Left colon (tissue), 2 donors: Measurements from ENCODE around the gene MAG. TPM values are rescaled to one million over a fixed set of nuclear protein-coding genes. Genes with fewer than 3 reads are reported as not detected.

Experiments
- ATAC-seq: fragments of 200-7000 bp; cut with Tn5 transposase; one replicate; pipeline ENCODE4 v1.9.1; 2020; ENCODE audit warnings: mild to moderate bottlenecking, moderate library complexity
- DNase-seq, 2 donors: peaks; one replicate each; pipeline ENCODE4 v3.0.0-alpha.2; 2020
- intact Hi-C, 2 donors: fragments of 100-400 bp; cut with DNase I in 1 of 2; cut with micrococcal nuclease in 1 of 2; formaldehyde crosslinking; loops; one replicate each; pipeline versions ENCODE4 v1.11.2 to v1.14.0; 2022; cut with DNase I, micrococcal nuclease
- total RNA-seq, 2 donors: library from RNA; stranded (reverse); fragmentation: NEBNext Ultra II Directional; extraction: Animal tissue kit (Norgen Biotek cat#: 25700); gene quantifications; one replicate each; pipeline ENCODE4 v1.2.1, GENCODE V29; 2021
- donor health status: DM: no; HTN: no; CAD: no.
- donor health status: DM: yes; HTN: yes; CAD: no.

MAG gene
- total RNA-seq, 2 donors from 2014 or later, result not detected

DNA sequence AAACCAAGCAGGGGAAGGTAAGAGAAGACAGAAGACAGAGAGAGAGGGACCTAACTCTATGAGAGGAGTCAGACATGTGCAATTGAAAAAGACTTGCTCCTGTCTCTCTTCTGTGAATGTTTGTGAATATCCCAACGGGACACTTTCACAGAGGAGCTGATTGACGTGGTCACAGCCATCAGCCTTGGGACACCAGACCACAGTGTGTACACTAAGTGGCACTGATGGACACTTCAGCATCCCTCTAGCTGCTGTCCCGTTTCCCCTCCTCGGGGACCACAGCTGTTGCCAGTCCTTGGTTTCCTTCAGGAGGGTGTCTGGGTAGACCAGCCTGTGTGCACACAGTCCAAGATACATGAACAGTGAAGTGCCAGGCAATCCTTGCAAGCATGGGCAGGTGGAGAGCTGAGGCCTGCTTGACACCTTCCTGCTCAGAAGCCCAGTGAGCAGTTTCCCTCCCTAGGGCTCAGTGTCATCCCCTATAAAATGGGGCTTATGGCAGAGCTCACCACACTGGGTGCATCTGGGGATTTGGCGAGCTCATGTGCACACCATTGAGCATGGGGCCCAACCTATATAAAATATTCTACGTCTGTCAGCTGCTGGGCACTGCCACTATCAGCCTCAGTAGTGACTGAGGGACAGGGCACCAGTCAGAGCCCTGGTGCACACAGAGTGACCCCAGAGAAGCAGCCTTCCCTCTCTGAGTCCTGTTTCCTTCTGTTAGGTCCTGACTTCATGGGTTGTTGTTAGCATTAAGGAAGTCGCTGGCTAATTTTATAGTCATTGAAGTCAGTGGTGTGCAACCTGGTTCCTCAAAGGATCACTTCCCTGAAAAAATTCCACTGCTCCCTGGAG is 27.5 kb upstream of the MAG start:
- ATAC-seq (no peak), DNase-seq (peak; percentile 3 to 20)
- intact Hi-C loops, result no loop called here

DNA sequence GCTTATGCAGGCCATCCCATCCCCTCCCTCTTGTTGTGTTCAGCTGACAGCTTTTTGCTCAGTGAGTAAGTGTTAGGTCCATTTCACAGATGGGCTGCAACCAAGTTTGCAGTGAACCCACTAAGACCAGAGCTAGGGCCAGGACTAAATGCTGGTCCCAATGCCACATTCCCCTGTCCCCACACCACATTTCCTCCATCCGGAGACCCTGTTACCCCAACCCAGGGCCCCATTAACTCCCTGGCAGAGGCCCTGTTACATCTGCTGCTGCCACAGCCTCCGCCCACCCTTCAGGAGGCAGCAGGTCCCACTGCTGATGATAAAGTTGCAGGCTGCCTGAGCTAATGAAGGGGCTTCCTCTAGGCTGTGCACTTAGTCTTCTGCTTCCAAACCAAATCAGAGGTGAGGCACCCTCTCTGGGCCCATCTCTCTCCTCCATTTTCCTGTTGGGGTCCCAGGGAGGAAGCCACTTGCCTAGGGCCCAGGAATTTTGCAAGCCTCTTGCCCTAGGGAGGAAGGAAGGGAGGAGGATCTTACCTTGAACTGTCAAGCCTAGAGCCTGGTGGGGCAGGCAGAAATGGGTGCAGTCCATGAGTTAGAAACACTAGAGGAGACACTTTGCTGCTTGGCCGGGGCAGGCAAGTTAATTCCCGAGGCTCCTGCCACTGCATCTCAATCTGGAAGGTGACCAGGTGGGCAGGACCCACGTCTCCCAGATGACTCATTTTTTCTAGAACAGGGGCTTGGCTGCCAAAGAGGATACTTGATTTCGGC is 26.6 kb upstream of the MAG start:
- DNase-seq (no peak), ATAC-seq (no peak)
- intact Hi-C loops, result no loop called here

DNA sequence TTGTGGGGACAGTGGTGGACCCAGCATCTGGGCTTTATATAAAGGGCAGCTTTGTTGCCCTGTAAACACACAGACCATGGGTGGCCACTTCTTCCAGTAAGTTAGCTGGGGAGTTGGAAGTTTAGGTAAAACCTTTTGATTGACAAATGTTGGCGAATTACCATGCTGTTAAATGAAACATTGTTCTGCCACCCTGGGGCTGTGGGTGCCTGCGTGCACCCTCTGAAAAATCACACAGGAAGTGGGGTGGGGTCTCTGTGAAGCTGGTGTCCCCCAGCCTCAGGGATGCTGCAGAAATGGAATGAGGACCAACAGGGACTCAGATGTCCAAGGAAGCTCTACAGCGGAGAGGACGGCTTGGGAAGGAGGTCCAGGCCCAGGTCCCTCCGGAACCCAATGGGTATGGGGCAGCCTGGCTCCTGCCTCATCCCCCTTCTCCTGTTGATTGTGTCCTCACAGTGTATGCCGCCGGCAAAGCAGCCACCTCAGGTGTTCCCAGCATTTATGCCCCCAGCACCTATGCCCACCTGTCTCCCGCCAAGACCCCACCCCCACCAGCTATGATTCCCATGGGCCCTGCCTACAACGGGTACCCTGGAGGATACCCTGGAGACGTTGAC is 26.0 kb upstream of the MAG start:
- intact Hi-C loops, result no loop called here
- ATAC-seq (no peak), DNase-seq (peak in 1 of 2 donors; percentile 23)

DNA sequence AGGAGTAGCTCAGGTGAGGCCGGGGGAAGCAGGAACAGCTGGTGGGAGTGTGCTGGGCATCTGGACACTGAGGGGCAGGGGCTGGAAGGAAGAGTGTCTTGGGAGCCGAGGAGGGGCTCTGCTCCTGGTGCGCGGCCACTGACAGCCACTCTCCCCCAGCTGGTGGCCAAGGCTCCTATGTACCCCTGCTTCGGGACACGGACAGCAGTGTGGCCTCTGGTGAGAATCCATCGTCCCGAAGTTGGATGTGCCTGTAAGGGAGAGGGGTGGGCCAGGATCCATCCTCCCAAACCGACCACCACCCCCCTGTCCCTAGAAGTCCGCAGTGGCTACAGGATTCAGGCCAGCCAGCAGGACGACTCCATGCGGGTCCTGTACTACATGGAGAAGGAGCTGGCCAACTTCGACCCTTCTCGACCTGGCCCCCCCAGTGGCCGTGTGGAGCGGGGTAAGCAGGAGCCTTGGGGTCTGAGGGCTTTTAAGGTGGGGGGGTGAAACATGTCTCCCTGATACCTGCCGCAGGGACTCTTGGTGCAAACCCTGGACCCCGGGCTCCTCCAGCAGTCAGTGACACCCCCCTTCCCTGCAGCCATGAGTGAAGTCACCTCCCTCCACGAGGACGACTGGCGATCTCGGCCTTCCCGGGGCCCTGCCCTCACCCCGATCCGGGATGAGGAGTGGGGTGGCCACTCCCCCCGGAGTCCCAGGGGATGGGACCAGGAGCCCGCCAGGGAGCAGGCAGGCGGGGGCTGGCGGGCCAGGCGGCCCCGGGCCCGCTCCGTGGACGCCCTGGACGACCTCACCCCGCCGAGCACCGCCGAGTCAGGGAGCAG is 25.2 kb upstream of the MAG start:
- ATAC-seq (peak; percentile 0), DNase-seq (peak in 1 of 2 donors; percentile 29)
- intact Hi-C loops, result no loop called here

DNA sequence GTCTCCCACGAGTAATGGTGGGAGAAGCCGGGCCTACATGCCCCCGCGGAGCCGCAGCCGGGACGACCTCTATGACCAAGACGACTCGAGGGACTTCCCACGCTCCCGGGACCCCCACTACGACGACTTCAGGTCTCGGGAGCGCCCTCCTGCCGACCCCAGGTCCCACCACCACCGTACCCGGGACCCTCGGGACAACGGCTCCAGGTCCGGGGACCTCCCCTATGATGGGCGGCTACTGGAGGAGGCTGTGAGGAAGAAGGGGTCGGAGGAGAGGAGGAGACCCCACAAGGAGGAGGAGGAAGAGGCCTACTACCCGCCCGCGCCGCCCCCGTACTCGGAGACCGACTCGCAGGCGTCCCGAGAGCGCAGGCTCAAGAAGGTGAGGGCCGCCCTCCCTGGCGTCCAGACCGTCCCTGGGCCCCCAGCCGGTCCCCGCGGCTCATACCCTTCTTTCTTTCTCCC is 24.6 kb upstream of the MAG start:
- intact Hi-C loops, result no loop called here
- peak; percentile 53 to 63 for DNase-seq

DNA sequence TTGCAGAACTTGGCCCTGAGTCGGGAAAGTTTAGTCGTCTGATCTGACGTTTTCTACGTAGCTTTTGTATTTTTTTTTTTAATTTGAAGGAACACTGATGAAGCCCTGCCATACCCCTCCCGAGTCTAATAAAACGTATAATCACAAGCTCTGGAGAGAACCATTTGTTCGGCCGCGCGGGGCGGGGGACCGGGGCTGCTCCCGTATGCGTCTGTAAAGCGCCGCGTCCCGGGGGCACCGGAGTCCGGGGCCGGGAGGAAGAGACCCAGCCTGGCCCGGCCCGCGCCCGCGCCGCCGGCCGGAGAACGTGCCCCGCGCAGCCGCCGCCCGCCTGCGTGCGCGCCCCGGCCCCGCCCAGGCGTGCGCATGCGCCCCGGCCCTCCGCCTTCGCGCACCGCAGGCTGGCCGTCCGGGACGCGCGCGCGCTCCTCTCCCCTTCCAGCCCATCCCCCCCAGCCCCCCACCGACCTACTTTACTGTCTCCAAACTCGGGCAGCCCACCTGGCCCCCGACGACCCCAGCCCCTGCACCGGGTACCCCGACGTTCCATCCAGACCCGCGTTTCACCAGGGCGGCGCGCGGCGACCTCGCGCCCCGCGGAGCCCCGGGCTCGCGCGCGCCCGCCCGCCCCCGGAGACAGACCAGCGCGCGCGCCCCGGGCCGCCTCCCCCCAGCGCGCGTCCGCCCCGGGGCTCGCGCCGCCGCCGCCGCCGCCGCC is 24.0 kb upstream of the MAG start:
- DNase-seq (peak; percentile 64 to 80), ATAC-seq (peak; percentile 67)
- intact Hi-C loops, result no loop called here

More for the DNA sequence above, 24.6 kb upstream of the MAG start:
- peak; percentile 34 for ATAC-seq

DNA sequence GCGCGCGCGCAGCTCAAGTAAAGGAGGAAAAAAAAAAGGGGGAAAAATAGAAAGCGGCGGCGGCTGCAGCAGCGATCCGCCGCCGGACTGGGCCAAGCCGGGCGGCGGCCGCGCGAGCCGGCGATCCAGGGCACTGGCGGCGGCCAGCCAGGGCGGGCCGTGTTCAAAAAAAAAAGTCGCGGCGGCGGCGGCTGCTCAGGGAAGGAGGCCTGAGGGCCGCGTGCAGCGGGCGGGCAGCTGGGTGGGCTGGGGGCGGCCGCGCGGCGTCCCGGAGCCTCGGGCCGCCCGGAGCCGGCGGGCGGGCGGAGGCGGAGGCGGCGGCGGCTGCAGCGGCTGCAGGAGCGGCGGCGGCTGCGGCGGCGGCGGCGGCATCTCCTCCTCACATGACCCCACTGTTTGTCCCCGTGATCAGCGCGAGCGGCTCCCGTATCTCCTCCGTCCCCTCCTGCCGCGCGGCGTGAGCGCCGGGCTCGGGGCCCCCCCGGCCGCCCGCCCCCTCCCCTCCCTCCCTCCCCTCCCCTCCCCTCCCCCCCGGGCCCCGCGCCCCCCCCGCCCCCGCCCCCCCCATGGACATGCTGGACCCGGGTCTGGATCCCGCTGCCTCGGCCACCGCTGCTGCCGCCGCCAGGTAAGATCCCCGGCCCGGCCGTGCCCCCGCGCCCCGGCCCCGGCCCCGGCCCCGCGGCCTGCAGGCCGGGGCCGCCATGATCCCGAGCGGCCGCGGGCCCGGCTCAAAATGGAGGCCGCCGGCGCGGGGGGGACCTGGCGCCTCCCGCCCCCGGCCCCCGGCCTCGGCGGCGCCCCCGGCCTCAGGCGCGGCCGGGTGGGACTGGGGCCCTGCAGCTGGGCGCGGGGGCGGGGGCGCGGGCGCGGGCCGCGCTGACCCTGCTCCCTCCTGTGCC is 23.2 kb upstream of the MAG start, which contains the start of gene USF2:
USF2 (plus strand) TSS at position 427 of the 902 bp plus-strand sequence; CDS start at position 567, 140 bp downstream.
- intact Hi-C loops, result no loop called here
- DNase-seq (peak; percentile 79 to 80), ATAC-seq (peak; percentile 26)

DNA sequence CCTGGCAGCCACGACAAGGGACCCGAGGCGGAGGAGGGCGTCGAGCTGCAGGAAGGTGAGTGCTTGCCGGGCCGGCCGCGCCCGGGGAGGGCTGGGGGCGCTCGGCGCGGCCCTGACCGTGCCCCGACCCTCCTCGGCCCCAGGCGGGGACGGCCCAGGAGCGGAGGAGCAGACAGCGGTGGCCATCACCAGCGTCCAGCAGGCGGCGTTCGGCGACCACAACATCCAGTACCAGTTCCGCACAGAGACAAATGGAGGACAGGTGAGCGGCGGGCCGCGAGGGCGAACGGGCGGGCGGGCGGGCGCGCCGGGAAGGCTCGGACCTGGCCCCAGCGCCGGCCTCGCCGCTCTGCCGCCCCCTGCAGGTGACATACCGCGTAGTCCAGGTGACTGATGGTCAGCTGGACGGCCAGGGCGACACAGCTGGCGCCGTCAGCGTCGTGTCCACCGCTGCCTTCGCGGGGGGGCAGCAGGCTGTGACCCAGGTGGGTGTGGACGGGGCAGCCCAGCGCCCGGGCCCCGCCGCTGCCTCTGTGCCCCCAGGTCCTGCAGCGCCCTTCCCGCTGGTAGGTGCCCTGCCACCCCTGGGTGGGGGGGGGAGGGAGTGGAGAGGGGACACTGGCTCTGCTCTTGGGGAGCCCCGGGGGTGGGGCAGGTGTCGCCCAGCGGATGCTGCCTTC is 22.4 kb upstream of the MAG start:
- intact Hi-C loops, result loop anchor here in 1 of 2 donors (10.0 kb wide), 1 partner anchor 125 kb away; the partner anchor contains the start of gene FXYD7
- DNase-seq, result peak; percentile 84 to 93
- peak; percentile 57 for ATAC-seq

DNA sequence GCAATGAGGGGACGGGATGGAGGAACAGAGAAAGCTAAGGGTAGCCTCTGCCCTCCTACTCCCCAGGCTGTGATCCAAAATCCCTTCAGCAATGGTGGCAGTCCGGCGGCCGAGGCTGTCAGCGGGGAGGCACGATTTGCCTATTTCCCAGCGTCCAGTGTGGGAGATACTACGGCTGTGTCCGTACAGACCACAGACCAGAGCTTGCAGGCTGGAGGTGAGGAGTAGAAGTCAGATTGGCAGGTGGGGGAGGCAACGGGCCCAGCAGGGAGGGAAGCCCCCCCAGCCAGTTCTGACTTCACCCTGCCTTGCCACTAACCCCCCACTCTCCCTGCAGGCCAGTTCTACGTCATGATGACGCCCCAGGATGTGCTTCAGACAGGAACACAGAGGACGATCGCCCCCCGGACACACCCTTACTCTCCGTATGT is 21.6 kb upstream of the MAG start:
- intact Hi-C loops, result loop anchor here in 1 of 2 donors (10.0 kb wide), 1 partner anchor 126 kb away; the partner anchor contains the start of gene FXYD7
- ATAC-seq (no peak), DNase-seq (no peak)

DNA sequence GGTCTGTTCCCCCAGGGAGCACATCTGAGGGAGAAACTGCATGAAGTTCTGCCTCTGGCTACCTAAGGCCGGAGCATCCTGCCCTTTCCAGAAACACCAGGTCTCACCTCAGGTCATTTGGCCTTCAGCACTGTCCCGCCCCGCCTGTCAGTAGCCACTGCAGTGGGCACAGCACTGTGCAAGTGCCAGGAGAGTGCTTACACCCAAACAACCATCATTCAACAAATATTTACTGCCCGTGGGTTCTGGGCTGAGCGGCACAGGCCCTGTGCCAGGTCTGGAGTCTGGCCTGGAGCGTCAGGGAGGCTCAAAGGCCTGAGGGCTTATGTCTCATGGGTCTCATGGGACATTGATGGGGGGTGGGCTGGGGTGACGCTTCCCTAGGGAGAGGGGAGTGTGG is 20.4 kb upstream of the MAG start:
- DNase-seq (no peak), ATAC-seq (no peak)
- intact Hi-C loops, result loop anchor here in 1 of 2 donors (10.0 kb wide), 1 partner anchor 127 kb away; the partner anchor contains the start of gene FXYD7

DNA sequence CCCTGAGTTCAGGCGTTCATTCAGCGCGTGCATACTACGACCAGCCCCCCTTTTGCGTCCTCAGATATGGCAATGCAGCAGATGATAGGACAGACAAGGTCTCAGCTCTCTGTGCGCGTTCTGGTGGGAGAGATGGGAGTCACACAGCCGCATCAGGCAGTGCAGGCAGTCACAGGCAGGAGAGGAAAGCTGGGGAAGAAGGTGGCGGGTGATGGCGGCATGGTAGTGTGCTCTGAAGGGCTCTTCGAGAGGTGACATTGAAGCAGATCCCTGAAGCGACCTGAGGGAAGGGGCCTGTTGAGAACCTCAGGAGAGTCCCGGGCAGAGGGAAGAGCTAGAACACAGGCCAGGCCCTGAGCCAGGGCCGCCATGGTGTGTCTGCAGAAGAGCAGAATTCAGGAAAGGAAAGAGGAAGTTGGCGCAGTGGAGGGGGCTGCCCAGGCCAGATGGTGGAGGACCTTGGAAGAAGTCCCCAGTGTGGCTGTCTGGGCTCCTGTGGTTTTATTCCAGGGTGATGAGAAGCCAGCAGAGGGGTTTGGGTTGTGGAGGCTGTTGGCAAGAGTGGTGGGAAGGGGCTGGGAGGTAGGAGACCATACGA is 19.7 kb upstream of the MAG start:
- ATAC-seq (no peak), DNase-seq (peak in 1 of 2 donors; percentile 26)
- intact Hi-C loops, result loop anchor here in 1 of 2 donors (10.0 kb wide), 1 partner anchor 127 kb away; the partner anchor contains the start of gene FXYD7

DNA sequence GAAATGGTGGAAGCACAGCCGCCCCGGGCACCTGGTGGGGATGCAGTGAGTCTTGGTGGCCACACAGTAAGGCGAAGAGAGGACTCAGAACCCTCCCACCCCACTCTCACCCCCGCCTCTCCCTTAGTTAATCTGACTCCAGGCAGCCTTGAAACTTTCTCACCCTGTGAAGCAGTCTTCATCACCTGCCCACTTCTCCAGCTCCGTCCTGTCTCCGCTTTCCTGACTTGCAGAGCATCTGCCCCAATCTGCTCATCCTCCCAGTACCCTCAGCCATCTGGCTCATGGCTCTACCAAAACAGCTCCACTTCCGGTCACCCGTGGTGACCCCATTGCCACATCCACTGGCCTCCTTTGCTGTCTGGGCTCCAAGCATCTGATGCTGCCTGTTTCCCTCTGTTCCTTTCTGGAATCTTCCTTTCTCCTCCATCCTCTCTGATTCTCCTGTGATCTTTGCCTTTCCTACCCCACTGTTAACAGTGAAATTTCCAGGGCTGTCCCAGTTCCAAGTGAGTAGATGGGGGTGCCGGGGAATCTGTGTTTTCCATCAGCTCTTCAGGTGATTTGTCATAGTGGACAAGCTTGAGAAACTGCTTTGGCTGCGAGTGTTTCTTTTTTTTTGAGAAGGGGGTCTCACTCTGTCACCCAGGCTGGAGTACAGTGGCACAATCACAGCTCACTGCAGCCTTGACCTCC is 18.9 kb upstream of the MAG start:
- intact Hi-C loops, result loop anchor here in 1 of 2 donors (10.0 kb wide), 1 partner anchor 128 kb away; the partner anchor contains the start of gene FXYD7
- ATAC-seq (no peak), DNase-seq (no peak)

DNA sequence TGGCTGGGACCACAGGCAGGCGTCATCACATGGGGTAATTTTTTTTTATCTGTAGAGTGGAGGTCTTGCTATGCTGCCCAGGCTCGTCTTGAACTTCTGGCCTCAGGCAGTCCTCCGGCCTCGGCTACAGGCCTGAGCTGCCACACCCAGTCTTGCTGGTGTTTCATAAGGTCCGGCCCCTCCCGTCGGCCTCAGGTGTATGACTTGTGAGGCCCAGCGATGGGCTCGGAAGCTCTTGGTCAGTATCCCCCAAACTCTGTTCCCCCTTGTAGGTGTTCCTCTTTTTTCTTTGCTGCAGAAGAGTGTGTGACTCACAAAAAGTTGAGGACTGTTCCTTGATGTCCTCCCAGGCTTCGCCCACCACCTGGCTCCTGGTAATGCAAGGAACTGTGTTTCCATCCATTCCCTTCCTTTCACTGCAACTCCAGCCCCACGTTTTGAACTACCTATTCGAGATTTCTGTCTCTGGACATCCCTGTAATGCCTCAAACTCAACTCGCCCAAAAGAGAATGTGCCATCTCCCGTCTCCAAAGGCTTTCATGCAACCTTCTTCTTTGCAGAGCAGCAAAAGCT is 18.2 kb upstream of the MAG start:
- intact Hi-C loops, result loop anchor here in 1 of 2 donors (10.0 kb wide), 1 partner anchor 129 kb away; the partner anchor contains the start of gene FXYD7
- ATAC-seq (no peak), DNase-seq (no peak)

DNA sequence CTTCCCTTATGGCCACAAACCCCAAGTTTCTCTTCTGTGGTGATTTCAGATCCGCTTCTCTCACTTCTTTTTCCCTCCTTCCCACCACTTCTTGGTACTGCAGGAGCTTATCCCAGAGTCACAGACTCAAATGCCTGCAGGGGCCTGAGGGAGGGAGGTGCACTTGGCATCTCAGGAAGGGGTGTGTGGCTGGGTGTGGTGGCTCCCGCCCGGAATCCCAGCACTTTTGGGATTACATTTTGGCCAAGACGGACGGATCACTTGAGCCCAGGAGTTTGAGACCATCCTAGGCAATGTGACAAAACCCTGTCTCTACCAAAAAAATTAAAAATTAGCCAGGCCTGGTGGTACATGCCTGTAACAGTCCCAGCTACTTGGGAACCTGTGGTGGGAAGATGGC is 17.6 kb upstream of the MAG start:
- no peak for ATAC-seq
- intact Hi-C loops, result loop anchor here in 1 of 2 donors (10.0 kb wide), 1 partner anchor 130 kb away; the partner anchor contains the start of gene FXYD7
- DNase-seq, result no peak
